ENCODE data around the gene RPA1. TPM values are rescaled to one million over a fixed set of nuclear protein-coding genes. Genes with fewer than 3 reads are reported as not detected.
"Not testable (repeated sequence)": the region's sequence is repeated elsewhere in the genome, so short reads cannot be mapped to it uniquely, and the experiment has no call there.

RPA1 gene
- polyA plus RNA-seq, 3 donors: 18.5 to 27.4 (median 23.8) TPM

DNA sequence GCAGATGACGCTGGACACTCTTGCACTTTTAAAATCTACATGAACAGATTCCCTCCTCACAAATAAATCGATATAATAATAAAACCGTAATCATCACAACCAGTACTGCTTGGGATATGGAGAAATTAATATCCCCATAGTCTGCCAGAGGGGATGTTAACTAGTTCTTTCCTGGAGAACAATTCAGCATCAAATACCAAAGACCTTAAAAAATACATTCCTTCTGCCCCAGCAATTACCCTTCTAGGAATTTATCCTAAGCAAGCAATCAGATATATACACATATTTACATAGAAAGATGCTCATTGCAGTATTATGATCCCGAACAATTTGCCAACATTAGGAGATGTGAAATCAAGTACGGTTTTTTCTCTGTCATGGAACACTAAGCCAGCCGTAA lies 21.9 kb upstream of the RPA1 start:
- intact Hi-C loops (cut with micrococcal nuclease): no loop called here
- Mint-ChIP-seq H3K4me3 (no peak overlapping the region), H3K36me3 (peaks cover 48 to 70% of the 10 kb centered on the region in 2 donors), H3K27me3 (ENCODE audit: low read depth in 3 of 3) (peaks cover 0 to 2% (median 0%) of the 10 kb centered on the region in 3 donors), H3K27ac (no peak overlapping the region), H3K4me1 (no peaks in the 10 kb centered on the region), H3K9me3 (no peaks in the 10 kb centered on the region)
- H3K9ac ChIP-seq (ENCODE audit: insufficient read depth, low read length, poor library complexity, severe bottlenecking): no peak overlapping the region
- H3K4me1 ChIP-seq (ENCODE audit: control insufficient read depth in 1 of 2, insufficient read depth in 2 of 2, low read length in 2 of 2): no peaks in the 10 kb centered on the region
- no peak overlapping the region for H3K27ac ChIP-seq (ENCODE audit: low read depth in 1 of 2, low read length in 2 of 2)
- DNase-seq: no peak
- H2AFZ ChIP-seq (ENCODE audit: insufficient read depth, low read depth, low read length, poor library complexity, severe bottlenecking): no peak overlapping the region
- H4K20me1 ChIP-seq (ENCODE audit: insufficient read depth, low read length): no peaks in the 10 kb centered on the region
- no peaks in the 10 kb centered on the region for H3K27me3 ChIP-seq (ENCODE audit: control insufficient read depth in 2 of 2, insufficient read depth in 2 of 2, low read length in 2 of 2)
- H3K4me3 ChIP-seq (replicated peaks in 1 of 3; ENCODE audit: low read depth in 2 of 3, low read length in 3 of 3): no peak overlapping the region
- TF ChIP-seq, protein P1, sequence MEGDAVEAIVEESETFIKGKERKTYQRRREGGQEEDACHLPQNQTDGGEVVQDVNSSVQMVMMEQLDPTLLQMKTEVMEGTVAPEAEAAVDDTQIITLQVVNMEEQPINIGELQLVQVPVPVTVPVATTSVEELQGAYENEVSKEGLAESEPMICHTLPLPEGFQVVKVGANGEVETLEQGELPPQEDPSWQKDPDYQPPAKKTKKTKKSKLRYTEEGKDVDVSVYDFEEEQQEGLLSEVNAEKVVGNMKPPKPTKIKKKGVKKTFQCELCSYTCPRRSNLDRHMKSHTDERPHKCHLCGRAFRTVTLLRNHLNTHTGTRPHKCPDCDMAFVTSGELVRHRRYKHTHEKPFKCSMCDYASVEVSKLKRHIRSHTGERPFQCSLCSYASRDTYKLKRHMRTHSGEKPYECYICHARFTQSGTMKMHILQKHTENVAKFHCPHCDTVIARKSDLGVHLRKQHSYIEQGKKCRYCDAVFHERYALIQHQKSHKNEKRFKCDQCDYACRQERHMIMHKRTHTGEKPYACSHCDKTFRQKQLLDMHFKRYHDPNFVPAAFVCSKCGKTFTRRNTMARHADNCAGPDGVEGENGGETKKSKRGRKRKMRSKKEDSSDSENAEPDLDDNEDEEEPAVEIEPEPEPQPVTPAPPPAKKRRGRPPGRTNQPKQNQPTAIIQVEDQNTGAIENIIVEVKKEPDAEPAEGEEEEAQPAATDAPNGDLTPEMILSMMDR (IDR thresholded peaks at IDR 0.05): no peak
- no peaks in the 10 kb centered on the region for H3K79me2 ChIP-seq (ENCODE audit: insufficient read depth, low read length)
- WGBS (ENCODE audit: insufficient coverage): 95% methylated on average over 2 of the region's 6 CpGs
- H3K36me3 ChIP-seq (replicated peaks in 1 of 2; ENCODE audit: control insufficient read depth in 1 of 2, insufficient read depth in 2 of 2, low read length in 2 of 2): peaks cover 21 to 41% of the 10 kb centered on the region in 2 donors
- H3K9me3 ChIP-seq (replicated peaks in 1 of 2; ENCODE audit: control insufficient read depth in 1 of 2, insufficient read depth in 1 of 2, low read length in 2 of 2): no peaks in the 10 kb centered on the region
- H3K4me2 ChIP-seq (replicated peaks; ENCODE audit: extremely low read depth, low read length, poor library complexity, severe bottlenecking): no peak overlapping the region

- Histone ChIP-seq H3K27ac (ENCODE audit: low read depth in 1 of 2, low read length in 2 of 2) (no peak overlapping the region), H3K4me1 (ENCODE audit: control insufficient read depth in 1 of 2, insufficient read depth in 2 of 2, low read length in 2 of 2) (no peaks in the 10 kb centered on the region), H2AFZ (ENCODE audit: insufficient read depth, low read depth, low read length, poor library complexity, severe bottlenecking) (no peak overlapping the region), H3K9ac (ENCODE audit: insufficient read depth, low read length, poor library complexity, severe bottlenecking) (no peak overlapping the region), H3K4me2 (replicated peaks; ENCODE audit: extremely low read depth, low read length, poor library complexity, severe bottlenecking) (no peak overlapping the region), H3K36me3 (replicated peaks in 1 of 2; ENCODE audit: control insufficient read depth in 1 of 2, insufficient read depth in 2 of 2, low read length in 2 of 2) (peaks cover 17 to 36% of the 10 kb centered on the region in 2 donors), H3K79me2 (ENCODE audit: insufficient read depth, low read length) (no peaks in the 10 kb centered on the region), H4K20me1 (ENCODE audit: insufficient read depth, low read length) (no peaks in the 10 kb centered on the region), H3K27me3 (ENCODE audit: control insufficient read depth in 2 of 2, insufficient read depth in 2 of 2, low read length in 2 of 2) (no peaks in the 10 kb centered on the region), H3K9me3 (replicated peaks in 1 of 2; ENCODE audit: control insufficient read depth in 1 of 2, insufficient read depth in 1 of 2, low read length in 2 of 2) (no peaks in the 10 kb centered on the region), H3K4me3 (replicated peaks in 1 of 3; ENCODE audit: low read depth in 2 of 3, low read length in 3 of 3) (no peak overlapping the region)
- WGBS (ENCODE audit: insufficient coverage): no CpG with 5 or more reads among the region's 2 CpGs
- Mint-ChIP-seq H3K27ac (no peak overlapping the region), H3K9me3 (no peaks in the 10 kb centered on the region), H3K27me3 (ENCODE audit: low read depth in 3 of 3) (no peaks in the 10 kb centered on the region), H3K4me3 (no peak overlapping the region), H3K36me3 (peaks cover 49 to 67% of the 10 kb centered on the region in 2 donors), H3K4me1 (no peaks in the 10 kb centered on the region)
- no peak for DNase-seq
- intact Hi-C loops (cut with micrococcal nuclease): no loop called here
- TF ChIP-seq, protein P1 (IDR thresholded peaks at IDR 0.05): no peak
Measured at GRCh38 chr17:1808644-1809043, 21.2 kb upstream of the RPA1 start.

DNA sequence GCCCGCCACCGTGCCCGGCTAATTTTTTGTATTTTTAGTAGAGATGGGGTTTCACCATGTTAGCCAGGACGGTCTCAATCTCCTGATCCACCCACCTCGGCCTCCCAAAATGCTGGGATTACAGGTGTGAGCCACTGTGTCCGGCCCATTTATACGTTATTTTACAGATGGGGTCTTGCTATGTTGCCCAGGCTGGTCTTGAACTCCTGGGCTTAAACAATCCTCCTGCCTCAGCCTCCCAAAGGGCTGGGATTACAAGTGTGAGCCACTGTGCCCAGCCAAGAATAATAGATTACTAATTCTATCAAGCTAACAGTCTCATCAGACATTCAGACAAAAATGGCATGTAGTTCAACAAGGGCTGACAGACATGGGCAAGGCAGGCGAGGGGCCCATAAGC lies 20.0 kb upstream of the RPA1 start:
- H3K9ac ChIP-seq (ENCODE audit: insufficient read depth, low read length, poor library complexity, severe bottlenecking); H4K20me1 ChIP-seq (ENCODE audit: insufficient read depth, low read length); H3K4me3 ChIP-seq (replicated peaks in 1 of 3; ENCODE audit: low read depth in 2 of 3, low read length in 3 of 3); intact Hi-C loops (cut with micrococcal nuclease); H3K9me3 Mint-ChIP-seq; DNase-seq; H3K27me3 ChIP-seq (ENCODE audit: control insufficient read depth in 2 of 2, insufficient read depth in 2 of 2, low read length in 2 of 2); H3K79me2 ChIP-seq (ENCODE audit: insufficient read depth, low read length); H3K9me3 ChIP-seq (replicated peaks in 1 of 2; ENCODE audit: control insufficient read depth in 1 of 2, insufficient read depth in 1 of 2, low read length in 2 of 2); H3K27ac ChIP-seq (ENCODE audit: low read depth in 1 of 2, low read length in 2 of 2); H3K4me2 ChIP-seq (replicated peaks; ENCODE audit: extremely low read depth, low read length, poor library complexity, severe bottlenecking); H3K4me1 Mint-ChIP-seq; H3K4me1 ChIP-seq (ENCODE audit: control insufficient read depth in 1 of 2, insufficient read depth in 2 of 2, low read length in 2 of 2); H3K27me3 Mint-ChIP-seq (ENCODE audit: low read depth in 3 of 3); H3K4me3 Mint-ChIP-seq; H2AFZ ChIP-seq (ENCODE audit: insufficient read depth, low read depth, low read length, poor library complexity, severe bottlenecking): not testable (repeated sequence)
- Mint-ChIP-seq H3K27ac (peak overlapping the region in 1 of 7 donors; percentile 68), H3K36me3 (peaks cover 40 to 58% of the 10 kb centered on the region in 2 donors)
- 100% methylated on average over 4 of the region's 8 CpGs for WGBS (ENCODE audit: insufficient coverage)
- peaks cover 11 to 32% of the 10 kb centered on the region in 2 donors for H3K36me3 ChIP-seq (replicated peaks in 1 of 2; ENCODE audit: control insufficient read depth in 1 of 2, insufficient read depth in 2 of 2, low read length in 2 of 2)

All from CD14-positive monocyte (primary cell).